ENCODE results near the gene LVRN.
"Not testable (repeated sequence)": the region's sequence is repeated elsewhere in the genome, so short reads cannot be mapped to it uniquely, and the experiment has no call there.

Gene LVRN

DNA sequence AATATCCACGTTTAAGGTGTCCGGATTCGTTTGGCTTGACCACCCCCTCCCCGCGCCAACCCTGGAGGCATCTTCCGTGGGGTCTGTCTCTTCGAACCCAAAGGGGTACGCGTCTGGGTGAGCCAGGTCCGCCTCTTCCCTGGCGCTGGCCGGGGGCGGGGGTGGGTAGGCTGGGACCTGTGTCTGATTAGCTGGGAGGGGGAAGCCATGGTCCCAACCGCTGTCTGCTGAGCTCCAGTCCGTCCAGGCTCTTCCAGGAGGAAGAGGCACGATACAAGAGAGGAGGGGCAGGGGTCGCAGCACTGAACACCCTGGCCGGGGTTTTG lies at the start of gene LVRN:
Gene LVRN, plus strand, starts transcription at position 237 of the 326 bp plus-strand sequence. CDS start 143 bp downstream, outside the sequence.
- no peak for DNase-seq

DNA sequence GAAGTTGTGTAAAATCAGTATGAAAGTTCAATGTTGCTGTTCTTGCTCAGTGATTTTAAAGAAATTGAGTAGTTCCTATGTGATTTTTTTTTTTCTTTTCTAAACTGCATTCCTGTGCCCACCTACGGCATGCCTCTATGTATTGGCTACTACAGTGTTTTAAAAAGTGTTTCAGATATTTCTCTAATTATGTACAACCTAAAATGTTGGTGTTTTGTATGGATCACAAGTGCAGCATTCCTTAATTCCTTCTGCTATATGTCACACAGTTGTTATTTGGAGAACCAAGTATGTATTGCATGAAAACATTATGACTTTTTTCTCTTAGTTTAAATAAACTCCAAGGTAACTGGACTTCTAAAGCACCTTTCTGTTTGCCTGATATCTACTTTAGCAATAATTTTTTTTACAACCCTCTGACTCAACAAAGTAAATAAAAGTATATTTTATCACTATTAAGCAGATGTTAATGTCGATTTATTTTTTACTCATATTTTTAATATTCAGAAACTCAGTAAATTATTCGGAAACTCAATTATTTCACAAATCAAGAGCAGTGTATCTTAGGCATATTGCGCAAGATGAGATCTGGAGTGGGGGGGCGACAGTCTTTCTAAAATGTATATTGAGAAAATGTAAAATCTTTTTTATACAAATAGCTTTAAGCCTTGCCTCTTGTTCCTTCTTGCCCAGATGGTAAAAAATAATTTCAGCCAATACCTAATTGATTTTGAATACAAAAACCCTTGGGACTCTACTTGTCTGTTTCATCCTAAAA lies 48.5 kb upstream of the LVRN start:
- not testable (repeated sequence) for DNase-seq

GRCh38 chr5:115920171-115920725 lies 42.0 kb upstream of the LVRN start:
- no peak for DNase-seq

DNA sequence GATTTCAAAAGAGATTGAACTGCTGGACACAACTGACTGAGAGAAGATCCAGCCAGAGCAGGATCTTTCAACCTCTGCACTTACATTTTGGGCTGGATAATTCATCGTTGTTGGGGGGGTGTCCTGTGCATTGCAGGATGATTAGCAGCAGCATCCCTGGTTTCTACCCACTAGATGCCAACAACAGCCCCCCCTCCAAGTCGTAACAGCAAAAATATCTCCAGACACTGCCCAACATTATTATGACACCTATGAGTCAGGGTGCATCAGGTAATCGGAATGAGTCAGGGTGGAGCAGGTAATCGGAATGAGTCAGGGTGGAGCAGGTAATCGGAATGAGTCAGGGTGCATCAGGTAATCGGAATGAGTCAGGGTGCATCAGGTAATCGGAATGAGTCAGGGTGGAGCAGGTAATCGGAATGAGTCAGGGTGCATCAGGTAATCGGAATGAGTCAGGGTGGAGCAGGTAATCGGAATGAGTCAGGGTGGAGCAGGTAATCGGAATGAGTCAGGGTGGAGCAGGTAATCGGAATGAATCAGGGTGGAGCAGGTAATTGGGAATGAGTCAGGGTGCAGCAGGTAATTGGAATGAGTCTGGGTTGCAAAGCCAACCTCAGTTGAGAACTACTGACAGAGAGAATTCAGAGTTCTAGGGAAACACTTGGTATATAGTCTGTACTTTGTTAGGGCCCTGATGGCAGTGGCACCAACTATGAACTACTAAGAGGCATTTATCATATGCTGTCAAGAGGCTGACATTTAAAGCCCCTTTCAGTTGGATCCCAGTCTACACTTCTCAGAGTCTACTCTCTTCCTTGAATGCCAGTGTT lies 33.5 kb upstream of the LVRN start:
- DNase-seq = not testable (repeated sequence)

DNA sequence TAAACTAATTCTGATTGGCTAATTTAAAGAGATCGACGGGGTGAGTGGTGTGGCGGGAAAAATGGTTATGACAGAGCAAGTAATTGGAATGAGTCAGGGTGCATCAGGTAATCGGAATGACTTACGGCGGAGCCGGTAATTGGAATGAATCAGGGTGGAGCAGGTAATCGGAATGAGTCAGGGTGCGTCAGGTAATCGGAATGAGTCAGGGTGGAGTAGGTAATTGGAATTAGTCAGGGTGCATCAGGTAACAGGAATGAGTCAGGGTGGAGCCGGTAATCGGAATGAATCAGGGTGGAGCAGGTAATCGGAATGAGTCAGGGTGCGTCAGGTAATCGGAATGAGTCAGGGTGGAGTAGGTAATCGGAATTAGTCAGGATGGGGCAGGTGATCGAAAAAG lies 32.1 kb upstream of the LVRN start:
- DNase-seq = not testable (repeated sequence)

DNA sequence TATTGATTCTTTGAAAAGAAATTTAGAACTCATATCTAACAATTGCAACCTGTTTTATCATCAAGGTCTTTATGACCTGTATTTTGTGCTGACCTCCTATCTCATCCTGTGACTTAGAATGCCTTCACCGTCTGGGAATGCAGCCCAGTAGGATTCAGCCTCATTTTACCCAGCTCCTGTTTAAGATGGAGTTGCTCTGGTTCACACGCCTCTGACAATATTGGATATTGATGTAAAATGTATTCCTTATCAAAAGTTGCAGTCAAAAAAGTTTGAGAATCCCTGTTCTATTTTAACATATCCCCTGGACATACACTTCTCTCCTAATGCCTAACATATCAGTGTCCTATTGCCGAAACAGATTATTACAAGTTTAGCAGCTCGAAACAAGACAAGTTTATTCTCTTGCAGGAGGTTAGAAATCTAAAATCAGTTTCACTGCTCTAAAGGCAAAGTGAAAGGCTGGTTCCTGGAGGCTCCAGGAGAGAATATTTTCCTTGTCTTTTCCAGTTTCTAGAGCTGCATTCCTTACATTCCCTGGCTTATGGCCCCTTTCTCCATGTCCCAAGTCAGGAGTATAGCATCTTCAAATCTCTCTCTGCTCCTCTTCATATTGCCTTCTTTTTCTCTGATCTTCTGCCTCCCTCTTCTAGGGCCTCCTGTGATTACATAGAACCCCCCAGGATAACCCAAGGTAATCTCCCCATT lies 31.5 kb upstream of the LVRN start:
- no peak for DNase-seq

GRCh38 chr5:115932991-115933390 lies 29.3 kb upstream of the LVRN start:
- DNase-seq = no peak

- DNase-seq = no peak
Observed at GRCh38 chr5:115934388-115934974, 27.8 kb upstream of the LVRN start.

DNA sequence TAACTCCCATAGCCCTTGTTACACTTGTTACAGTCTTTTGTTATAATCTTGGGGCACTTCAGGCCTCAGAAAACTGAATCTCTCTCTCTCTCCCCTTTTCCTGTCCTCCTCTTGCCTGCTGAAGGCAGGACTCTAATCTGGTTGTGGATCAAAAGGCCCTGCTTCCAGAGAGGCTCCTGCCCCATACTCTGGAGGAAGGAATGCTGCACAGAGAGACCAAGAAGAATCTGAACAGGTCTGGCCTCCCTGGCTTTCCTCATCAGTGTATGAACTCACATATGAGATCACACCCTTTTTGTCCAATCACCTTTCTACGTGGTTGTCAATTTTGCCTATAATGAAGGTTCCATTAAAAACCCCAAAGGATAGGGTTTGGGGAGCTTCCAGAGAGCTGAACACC lies 26.2 kb upstream of the LVRN start:
- DNase-seq = no peak

DNA sequence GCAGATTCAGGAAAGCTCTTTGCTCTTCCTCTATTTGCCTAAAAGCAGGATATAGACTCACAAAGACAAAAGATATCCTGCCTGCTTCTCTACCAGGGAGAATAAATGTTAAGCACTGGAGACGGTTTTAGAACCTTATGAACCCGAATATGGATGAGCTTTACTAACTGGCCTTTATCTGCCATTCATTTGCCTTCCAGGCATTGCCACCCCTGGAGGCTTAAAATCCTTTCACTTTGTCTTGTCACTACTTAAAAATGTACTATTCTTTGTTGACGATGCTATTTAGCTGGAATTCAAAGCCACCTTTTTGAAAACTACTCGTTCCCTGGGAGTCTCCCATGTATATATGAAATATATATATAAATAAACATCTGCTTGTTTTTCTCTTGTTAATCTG lies 23.2 kb upstream of the LVRN start:
- DNase-seq = no peak

DNA sequence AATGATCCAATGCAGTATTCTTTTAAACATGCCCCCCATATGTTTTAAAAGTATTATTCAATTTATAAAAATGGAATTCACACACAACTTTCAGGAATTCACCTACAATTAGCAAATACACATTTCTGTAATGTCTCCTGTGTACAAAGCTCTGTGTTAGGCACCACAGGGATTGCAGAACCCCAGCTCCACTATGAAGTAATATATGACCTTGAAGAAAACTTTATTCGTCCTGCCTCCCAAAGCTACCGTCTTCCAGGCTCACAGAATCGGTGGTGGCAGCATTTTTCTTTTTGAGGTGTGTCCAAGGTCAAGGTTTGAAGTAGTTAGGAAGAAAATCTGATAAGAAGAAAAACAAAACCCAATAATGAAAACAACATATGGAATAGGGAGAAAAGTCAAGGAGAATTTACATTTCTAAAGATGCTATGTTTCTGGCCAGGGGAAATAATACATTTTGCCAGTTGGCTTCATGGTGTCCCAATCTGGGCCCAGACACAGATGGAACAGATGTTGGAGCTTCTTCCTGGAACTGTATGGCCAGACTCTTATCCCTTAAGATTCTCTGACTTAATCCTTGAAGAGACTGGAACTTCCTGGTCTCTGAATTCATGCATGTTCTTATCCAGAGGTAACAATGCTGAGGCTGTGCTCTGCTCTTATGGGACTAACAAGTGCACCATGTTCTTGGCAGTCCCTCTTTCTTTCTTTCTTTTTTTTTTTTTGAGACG lies 22.0 kb upstream of the LVRN start:
- no peak for DNase-seq

- no peak for DNase-seq
Observed at GRCh38 chr5:115941051-115941675, 21.1 kb upstream of the LVRN start.

DNA sequence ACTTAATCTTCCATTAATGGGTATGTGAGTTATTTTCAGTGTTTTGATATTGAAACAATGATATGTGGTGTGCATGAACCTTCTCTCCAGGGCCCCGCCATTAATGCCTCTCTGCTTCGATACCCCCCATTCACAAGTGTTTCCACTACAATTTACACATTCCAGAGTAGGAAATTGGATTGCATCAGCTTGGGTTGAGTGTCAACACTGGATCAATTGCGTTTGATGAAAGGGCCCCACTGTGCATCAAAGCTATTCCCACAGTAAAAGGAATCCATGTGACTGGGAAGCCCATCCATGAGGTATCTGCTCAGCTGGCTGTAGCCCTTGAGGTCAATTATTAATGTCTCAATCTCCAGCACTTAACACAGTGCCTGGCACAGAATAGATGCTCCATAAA lies 17.8 kb upstream of the LVRN start:
- DNase-seq = no peak

DNA sequence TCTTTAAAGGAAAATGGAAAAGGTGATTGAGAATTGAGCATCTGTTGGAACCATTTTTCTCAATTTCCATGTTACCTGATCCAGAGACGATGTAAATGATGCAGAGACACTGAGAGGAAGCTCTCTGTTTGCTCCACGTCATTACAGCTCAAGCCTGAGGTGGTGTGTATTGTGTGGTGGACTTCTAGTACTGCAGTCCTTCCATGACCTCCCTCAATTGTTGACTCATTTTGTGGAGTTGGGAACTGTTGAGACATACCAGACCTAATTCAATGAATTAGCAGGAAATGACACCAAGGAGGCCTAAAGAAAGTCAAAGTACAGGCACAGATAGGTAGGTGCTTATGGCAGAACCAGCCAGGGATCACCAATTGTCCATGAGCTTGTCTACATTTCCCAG lies 15.6 kb upstream of the LVRN start:
- no peak for DNase-seq

DNA sequence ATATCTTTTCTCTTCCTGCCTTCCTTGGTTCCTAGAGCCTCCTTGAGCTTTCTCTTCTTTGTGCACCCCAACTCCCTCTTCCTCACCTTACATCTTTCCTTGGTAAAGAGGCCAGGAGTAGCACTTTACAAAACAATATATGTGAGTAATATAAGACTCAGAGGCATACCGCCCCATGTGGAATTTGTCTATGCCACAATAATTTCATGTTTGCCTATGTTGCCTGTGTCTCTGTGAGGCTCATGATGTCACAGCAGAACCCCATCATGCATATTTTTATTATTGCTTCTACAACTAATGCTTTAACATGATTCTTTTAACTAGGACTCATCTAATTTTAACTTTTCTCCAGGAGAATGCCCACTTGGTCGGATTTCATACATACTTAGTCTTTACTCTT lies 15.0 kb upstream of the LVRN start:
- DNase-seq = no peak

DNA sequence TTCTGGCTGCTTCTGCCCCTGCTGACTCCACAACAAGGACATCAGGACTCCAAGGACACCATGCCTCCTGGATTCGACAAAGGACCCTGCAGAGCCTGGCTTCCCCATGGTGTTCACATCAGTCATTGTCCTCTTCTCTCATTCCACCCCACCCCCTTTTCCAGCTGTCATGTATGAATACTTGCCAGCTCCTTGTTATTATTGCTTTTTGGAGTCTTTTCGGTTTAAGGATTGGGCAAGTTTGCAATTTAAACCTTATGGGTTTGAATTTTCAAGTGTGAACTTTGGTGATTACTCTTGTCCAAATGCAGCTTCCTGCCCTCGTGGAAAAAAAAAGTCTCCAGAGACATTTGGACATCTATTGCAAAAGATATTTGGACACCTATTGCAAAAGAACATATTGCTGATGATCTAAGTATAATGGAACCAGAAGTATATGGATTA lies 14.2 kb upstream of the LVRN start:
- DNase-seq = no peak

DNA sequence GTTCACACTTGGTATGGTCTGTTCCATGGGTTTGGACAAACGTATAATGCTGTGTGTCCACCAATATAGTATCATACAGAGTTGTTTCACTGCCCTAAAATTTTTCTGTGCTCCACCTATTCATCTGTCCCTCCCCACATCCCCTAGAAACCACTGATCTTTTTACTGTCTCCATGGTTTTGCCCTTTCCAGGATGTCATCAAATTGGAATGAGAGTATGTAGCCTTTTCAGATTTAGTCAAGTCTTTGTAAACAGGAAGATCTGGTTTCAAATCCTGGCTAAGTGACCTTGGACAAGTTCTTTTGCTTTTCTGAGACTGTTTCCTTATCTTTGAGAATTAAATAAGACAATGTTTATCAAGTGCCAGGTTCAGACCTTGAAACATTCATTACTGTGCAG lies 13.2 kb upstream of the LVRN start:
- no peak for DNase-seq

DNA sequence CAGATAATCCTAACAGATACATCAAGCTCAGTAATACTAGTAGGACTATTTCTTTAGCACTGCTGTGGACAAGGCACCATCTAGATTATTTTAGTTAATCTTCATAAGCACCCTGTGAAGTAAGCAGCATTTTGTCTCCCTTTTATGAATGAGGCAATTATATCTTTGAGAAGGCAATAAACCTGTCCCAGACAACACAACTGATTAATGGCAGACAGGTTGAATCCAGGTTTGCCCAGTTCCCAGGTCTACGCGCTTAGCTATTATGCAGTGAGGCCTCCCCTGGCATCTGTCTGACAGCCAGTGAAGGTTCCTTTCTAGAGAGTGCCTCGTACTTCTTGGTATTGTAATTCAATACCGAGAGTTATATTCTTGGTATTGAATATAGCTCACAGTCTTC lies 9.7 kb upstream of the LVRN start:
- no peak for DNase-seq

GRCh38 chr5:115954144-115954543 lies 8.1 kb upstream of the LVRN start:
- DNase-seq = no peak

- no peak for DNase-seq
Observed at GRCh38 chr5:115956957-115957356, 5.3 kb upstream of the LVRN start.

DNA sequence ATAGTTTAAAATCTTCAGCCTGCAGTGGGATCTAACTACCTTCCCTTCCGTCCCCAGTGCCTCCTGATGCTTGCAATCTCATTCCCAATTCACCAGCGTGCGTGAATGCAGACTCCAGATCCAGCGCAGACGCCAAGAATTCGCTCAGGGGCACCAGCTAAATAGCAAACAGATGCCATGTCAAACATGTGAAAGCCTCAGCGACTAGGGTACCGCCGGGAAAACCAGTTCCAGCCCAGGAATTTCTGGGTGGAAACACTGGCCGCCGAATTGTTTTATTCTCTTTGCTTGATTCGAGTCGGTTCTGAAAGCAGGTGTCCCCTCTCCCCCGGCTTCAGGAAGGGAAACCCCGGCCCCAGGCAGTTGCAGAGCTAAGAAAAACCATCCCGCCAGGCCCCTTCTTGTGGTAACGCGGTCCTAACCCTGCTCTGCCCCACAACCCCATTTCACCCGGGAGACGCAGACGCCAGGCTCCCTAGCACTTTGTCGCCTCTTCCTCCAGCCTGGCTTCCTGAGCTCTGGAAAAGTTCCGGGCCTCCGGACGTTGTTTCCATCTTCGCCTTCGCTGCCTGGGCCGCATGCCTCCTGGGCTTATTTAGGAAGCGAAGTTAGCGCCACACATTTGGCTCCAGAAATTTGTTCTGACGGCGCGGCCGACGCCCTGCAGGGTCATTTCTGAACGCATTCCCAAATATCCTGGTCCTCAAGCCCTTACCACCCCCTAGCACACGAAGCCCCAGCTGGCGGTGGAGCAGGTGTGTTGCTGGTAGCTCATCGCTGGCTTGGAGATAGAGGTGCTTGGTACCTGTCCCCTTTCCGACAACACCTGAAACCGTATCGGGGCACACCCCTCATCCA lies 665 bp upstream of the LVRN start:
- DNase-seq = no peak

Measured in NCI-H526 treated with DMSO at 0.1 percent for 48 hours (cell line).